Muscle layer of colon (tissue), 2 donors: Measurements from ENCODE around the gene RPTN.
"Not testable (repeated sequence)": the region's sequence is repeated elsewhere in the genome, so short reads cannot be mapped to it uniquely, and the experiment has no call there.

Source experiments
- H3K27ac ChIP-seq: one replicate; pipeline ENCODE4 v1.7.0; 2013; ENCODE audit warnings: low read depth, mild to moderate bottlenecking, low read length, moderate library complexity
- H3K27me3 ChIP-seq, 2 donors: one replicate each; pipeline ENCODE4 v1.7.0; 2013; ENCODE audit warnings: low read length in 2 of 2, mild to moderate bottlenecking in 2 of 2; ENCODE audit not compliant: insufficient read depth in 2 of 2, control insufficient read depth in 1 of 2
- H3K36me3 ChIP-seq: one replicate; pipeline ENCODE4 v1.7.0; 2013; ENCODE audit warnings: mild to moderate bottlenecking, low read length; ENCODE audit not compliant: insufficient read depth
- H3K4me1 ChIP-seq: one replicate; pipeline ENCODE4 v1.7.0; 2013; ENCODE audit warnings: mild to moderate bottlenecking, low read length; ENCODE audit not compliant: insufficient read depth
- H3K4me3 ChIP-seq, 2 donors: one replicate each; pipeline ENCODE4 v1.7.0; 2013; ENCODE audit warnings: low read length in 2 of 2, low read depth in 1 of 2, mild to moderate bottlenecking in 1 of 2, moderate library complexity in 1 of 2
- H3K9ac ChIP-seq: one replicate; pipeline ENCODE4 v1.7.0; 2013; ENCODE audit warnings: low read length
- H3K9me3 ChIP-seq: one replicate; pipeline ENCODE4 v1.7.0; 2013; ENCODE audit warnings: mild to moderate bottlenecking, low read length
- donor health status: abdominal sarcoma.
- donor health status: Adenocarcinoma of cecum.

RPTN gene

DNA sequence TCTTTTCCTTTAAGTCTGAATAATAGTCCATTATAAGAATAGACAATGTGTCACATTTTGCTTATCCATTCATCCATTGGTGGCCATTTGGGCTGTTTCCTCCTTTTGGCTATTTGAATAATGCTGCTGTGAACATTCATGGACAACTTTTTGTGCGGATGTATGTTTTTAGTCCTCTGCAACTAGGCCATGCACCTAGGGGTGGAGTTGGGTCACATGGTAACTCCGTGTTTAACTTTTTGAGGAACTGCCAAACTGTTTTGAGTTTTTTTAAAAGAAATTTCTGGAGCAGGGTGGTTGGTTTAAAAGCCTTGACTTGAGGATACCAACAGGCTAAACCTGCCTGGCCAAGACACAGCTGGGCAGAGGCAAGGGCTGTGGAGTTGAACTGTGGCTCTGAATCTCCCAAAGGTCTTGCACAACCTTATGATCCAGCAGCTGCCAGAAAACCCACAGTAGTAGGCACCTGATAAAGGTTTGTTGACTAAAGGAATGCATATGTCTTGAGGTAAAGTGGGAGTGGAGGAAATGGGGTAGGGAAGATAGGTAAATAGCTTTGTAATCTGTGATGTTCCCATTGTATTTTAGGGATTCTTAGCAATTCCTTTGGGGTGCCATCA lies 5.6 kb upstream of the RPTN start:
- Histone ChIP-seq H3K9ac (no peak overlapping the region), H3K27ac (no peak overlapping the region), H3K4me1 (peaks cover 18% of the 10 kb centered on the region), H3K4me3 (no peak overlapping the region), H3K9me3 (no peaks in the 10 kb centered on the region), H3K27me3 (no peaks in the 10 kb centered on the region), H3K36me3 (no peaks in the 10 kb centered on the region)

DNA sequence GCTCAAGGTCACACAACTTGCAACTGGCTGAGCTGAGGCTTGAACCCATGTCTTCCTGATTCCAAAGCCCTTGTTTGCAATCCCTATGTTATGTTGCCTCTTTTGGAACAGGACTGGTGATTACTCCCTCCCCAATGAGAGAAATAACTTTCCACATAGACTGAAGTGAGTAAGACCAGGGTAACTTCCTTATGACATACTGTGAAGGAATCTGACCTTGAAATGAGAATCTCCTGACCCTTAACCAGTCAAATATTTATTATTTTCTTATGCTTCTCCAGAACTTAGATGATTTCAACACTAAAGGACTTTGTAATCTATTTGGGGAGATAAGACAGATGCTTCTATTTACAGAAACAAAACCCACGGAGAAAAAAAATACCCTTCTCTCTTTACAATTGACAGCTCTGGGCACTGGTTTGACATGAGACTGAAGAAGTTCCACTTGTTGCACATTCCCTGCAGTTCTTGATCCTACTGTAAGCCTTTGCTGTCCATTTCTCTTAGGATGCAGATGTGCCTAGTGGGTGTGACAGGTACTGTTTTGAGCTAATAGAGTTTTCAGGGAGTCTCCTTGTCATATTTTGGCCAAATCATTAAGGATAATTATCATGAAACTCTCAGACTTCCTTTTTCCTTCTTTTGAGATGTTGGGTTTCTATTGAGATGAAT lies 3.9 kb upstream of the RPTN start:
- Histone ChIP-seq H3K4me3 (no peak overlapping the region), H3K9me3 (no peaks in the 10 kb centered on the region), H3K9ac (no peak overlapping the region), H3K4me1 (peaks cover 1% of the 10 kb centered on the region), H3K36me3 (no peaks in the 10 kb centered on the region), H3K27me3 (no peaks in the 10 kb centered on the region), H3K27ac (no peak overlapping the region)

DNA sequence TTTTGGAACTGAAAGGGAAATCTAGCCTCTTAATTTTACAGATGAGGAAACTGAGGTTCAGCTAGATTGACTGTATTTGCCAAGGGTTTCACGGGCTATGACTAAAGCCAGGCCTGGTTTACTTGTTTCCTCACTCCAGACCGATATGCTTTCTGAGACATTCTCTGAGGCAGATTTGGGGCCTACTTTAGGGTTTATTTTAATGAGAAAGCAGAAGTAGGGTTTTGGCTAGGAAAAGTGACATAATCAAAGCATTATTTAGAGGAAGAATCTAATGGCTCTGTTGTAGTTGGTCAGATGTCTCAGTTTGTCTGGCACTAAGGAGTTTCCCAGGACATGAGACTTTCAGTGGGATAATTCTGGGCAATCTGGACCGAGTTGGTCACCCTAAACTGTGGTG lies 1.5 kb upstream of the RPTN start:
- no peak overlapping the region for H3K4me3 ChIP-seq
- H3K4me1 ChIP-seq = no peaks in the 10 kb centered on the region
- no peak overlapping the region for H3K9ac ChIP-seq
- H3K36me3 ChIP-seq = no peaks in the 10 kb centered on the region
- H3K27ac ChIP-seq = no peak overlapping the region
- no peaks in the 10 kb centered on the region for H3K27me3 ChIP-seq
- H3K9me3 ChIP-seq = no peaks in the 10 kb centered on the region

DNA sequence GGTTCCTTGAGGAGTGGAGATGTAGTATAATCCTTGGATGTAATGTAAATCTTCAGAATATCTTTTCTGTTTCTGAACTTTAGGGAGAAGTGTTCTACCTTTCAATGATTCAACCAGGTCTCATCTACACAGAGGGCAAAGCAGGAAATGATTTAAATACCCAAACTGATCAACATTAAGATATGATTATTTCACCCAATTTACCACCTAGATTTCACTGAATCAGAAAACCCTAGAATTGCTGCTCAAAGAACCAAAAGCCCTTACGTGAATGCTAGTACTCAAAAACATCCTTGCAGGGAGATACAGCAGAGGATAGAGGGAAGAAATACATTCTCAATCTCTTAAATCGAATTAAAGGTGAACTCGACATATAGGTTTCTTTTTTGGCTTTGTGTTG lies 5.0 kb downstream of the RPTN start:
- no peaks in the 10 kb centered on the region for H3K36me3 ChIP-seq

DNA sequence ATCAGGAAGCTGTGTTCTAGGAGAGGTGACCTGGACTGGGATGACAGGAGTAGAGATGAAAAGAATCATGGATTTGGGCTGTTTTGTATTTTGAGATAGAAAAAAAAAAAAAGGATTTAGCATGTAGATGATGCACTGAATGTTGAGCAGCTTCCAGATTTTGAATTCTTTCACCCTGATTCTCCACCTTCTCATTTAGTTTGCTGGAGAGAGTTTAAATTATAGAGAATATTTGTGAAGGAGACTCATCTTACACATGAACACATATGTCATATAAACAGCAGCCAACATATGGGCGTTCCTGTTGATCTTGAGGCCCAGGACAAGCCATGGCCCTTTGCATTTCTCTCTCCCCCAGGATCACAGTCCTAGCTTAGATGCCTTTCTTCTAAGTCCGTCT lies 7.4 kb downstream of the RPTN start:
- H3K27ac ChIP-seq = no peak overlapping the region
- no peak overlapping the region for H3K9ac ChIP-seq
- no peaks in the 10 kb centered on the region for H3K4me1 ChIP-seq
- H3K36me3 ChIP-seq = no peaks in the 10 kb centered on the region
- H3K27me3 ChIP-seq = no peaks in the 10 kb centered on the region
- no peaks in the 10 kb centered on the region for H3K9me3 ChIP-seq
- H3K4me3 ChIP-seq = no peak overlapping the region

More for the DNA sequence above, 5.0 kb downstream of the RPTN start:
- Histone ChIP-seq H3K27me3 (no peaks in the 10 kb centered on the region), H3K9ac (no peak overlapping the region), H3K9me3 (no peaks in the 10 kb centered on the region), H3K27ac (no peak overlapping the region), H3K4me3 (no peak overlapping the region), H3K4me1 (no peaks in the 10 kb centered on the region)

DNA sequence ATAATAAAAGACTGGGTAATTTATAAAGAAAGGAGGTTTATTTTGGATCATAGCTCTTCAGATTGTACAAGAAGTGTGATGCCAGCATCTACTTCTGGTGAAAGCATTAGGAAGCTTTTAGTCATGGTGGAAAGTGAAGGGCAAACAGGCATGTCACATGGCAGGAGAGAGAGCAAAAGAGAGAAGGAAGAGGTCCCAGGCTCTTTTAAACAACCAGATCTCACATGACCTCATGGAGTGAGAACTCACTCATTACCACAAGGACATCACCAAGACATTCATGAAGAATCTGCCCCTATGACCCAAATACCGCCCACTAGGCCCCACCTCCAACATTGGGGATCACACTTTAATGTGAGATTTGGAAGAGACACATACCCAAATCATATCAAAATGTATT lies 10.0 kb downstream of the RPTN start:
- Histone ChIP-seq H3K9me3 (no peaks in the 10 kb centered on the region), H3K9ac (no peak overlapping the region), H3K36me3 (no peaks in the 10 kb centered on the region), H3K4me1 (no peaks in the 10 kb centered on the region), H3K27me3 (no peaks in the 10 kb centered on the region), H3K4me3 (no peak overlapping the region), H3K27ac (no peak overlapping the region)

DNA sequence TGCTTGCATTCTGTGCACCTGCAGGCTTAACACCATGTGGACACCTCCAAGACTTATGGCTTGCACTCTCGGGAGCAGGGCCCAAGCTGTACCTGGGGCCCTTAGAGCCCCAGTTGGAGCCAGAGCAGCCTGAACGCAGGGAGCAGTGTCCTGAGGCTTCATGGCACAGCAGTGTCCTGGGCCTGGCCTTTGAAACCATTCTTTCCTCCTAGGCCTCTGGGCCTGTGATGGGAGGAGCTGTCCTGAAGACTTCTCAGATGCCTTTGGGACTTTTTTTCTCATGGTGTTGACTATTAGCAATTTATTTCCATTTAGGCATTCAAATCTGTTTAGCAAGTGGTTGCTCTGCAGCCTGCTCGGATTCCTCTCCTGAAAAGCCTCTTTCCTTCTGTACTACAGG lies 11.0 kb downstream of the RPTN start:
- H3K36me3 ChIP-seq = no peaks in the 10 kb centered on the region
- H3K9ac ChIP-seq = no peak overlapping the region
- H3K27me3 ChIP-seq = no peaks in the 10 kb centered on the region

DNA sequence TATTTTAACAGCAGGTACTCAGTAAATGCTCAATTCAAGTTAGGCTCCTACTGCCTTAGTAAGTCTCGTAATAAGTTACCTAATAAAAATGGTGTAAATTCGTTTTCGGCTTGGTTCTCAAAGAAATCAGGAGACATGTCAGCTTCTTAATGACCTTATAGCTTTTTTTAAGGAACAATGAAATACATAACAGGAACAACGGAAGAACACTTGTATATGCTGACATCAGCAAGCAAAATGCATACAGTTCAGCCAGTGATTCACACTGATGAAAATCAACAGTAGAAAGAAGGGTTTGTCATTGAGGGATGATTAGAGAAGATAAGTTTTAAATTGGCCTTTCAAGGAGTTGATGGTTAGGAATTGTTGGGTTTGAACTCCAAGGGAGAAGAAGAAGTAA lies 13.3 kb downstream of the RPTN start:
- H3K27ac ChIP-seq = no peak overlapping the region
- H3K9ac ChIP-seq = no peak overlapping the region

More for the DNA sequence above, 11.0 kb downstream of the RPTN start:
- H3K4me3 ChIP-seq = no peak overlapping the region
- H3K4me1 ChIP-seq = no peaks in the 10 kb centered on the region
- no peak overlapping the region for H3K27ac ChIP-seq
- no peaks in the 10 kb centered on the region for H3K9me3 ChIP-seq

DNA sequence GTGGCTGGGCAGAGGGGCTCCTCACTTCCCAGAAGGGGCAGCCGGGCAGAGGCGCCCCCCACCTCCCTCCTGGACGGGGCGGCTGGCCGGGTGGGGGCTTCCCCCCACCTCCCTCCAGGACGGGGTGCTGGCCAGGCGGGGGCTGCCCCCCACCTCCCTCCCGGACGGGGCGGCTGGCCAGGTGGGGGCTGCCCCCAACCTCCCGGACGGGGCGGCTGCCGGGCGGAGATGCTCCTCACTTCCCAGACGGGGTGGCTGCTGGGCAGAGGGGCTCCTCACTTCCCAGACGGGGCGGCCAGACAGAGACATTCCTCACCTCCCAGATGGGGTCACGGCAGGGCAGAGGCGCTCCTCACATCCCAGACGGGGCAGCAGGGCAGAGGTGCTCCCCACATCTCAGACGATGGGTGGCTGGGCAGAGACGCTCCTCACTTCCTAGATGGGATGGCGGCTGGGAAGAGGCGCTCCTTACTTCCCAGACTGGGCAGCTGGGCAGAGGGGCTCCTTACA lies 14.3 kb downstream of the RPTN start:
- H3K9ac ChIP-seq, H3K36me3 ChIP-seq, H3K4me1 ChIP-seq, H3K9me3 ChIP-seq, H3K27me3 ChIP-seq, H3K27ac ChIP-seq, H3K4me3 ChIP-seq: not testable (repeated sequence)

More for the DNA sequence above, 13.3 kb downstream of the RPTN start:
- Histone ChIP-seq H3K27me3 (no peaks in the 10 kb centered on the region), H3K4me3 (no peak overlapping the region), H3K9me3 (no peaks in the 10 kb centered on the region), H3K36me3 (no peaks in the 10 kb centered on the region), H3K4me1 (no peaks in the 10 kb centered on the region)

DNA sequence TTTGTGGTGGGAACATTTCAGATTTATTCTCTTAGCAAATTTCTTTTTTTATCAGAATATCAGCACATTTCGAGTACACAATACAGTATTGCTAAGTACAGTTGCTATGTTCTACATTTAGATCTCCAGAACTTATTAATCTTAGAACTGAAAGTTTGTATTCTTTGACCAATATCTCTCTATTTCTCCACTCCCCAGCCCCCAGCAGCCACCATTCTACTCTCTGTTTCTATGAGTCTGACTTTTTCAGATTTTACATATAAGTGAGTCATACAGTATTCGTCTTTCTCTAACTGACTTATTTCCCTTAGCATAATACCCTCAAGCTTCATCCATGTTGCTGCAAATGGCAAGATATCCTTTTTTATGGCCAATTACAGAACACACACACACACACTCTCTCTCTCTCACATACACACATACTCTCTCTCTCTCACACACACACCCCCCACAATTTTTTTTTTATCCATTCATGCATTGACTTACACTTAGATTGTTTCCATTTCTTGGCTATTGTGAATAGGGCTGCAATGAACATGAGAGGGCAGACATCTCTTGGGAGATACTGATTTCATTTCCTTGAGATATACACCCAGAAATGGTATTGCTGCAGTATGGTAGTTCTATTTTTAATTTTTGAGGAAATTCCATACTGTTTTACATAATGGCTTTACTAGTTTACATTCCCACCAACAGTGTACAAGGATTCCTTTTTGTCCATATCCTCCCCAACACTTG lies 15.7 kb downstream of the RPTN start:
- H3K9me3 ChIP-seq = no peaks in the 10 kb centered on the region
- no peaks in the 10 kb centered on the region for H3K27me3 ChIP-seq
- H3K36me3 ChIP-seq = no peaks in the 10 kb centered on the region
- no peaks in the 10 kb centered on the region for H3K4me1 ChIP-seq
- H3K9ac ChIP-seq = no peak overlapping the region
- no peak overlapping the region for H3K27ac ChIP-seq
- H3K4me3 ChIP-seq = no peak overlapping the region

DNA sequence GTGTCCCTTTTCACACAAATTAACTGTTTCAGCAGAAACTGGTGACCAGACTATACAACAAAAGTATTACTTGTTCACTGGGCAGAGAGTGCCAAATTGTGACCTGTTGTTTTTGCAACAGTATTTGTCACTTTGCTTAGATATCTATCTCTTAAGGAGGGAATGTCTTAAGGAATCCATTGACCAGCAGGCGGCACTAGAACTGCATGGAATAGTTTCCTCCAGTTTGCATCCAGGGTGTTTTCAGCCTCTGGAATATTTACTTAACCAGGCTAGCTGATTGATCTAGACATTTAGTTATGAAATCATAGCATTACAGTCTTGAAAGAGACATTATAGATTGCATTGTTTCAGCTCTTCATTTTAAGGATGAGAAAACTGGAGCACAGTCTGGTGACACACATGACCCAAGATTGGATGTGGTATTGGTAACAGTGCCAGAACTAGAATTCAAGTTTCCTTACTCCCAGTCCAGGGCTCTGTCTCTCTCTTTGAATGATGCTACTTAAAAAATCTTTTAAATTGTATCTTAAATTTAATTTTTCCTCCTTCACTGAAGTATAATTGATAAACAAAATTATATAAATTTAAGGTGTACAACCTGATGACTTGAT lies 16.9 kb downstream of the RPTN start:
- H3K36me3 ChIP-seq = no peaks in the 10 kb centered on the region
- no peak overlapping the region for H3K27ac ChIP-seq
- no peaks in the 10 kb centered on the region for H3K9me3 ChIP-seq
- no peaks in the 10 kb centered on the region for H3K4me1 ChIP-seq
- H3K4me3 ChIP-seq = no peak overlapping the region
- H3K9ac ChIP-seq = no peak overlapping the region
- no peaks in the 10 kb centered on the region for H3K27me3 ChIP-seq
